ENCODE data around the gene ITGB7.

ITGB7 gene

GRCh38 chr12:53217051-53217930 lies 10.2 kb upstream of the ITGB7 start:
- peak overlapping the region; percentile 99 to 100 for H3K27ac ChIP-seq (ENCODE audit: low read depth in 2 of 2, low read length in 2 of 2)
- peaks cover 8 to 22% of the 10 kb centered on the region in 2 donors for H3K36me3 ChIP-seq (ENCODE audit: control insufficient read depth in 2 of 2, insufficient read depth in 2 of 2, low read length in 2 of 2)
- peak overlapping the region; percentile 41 to 48 for H3K9ac ChIP-seq (ENCODE audit: low read depth in 1 of 2, low read length in 2 of 2)
- H3K4me1 ChIP-seq (ENCODE audit: control insufficient read depth in 2 of 2, insufficient read depth in 2 of 2, low read length in 2 of 2) = peaks cover 40 to 42% of the 10 kb centered on the region in 2 donors
- H3K27me3 ChIP-seq (ENCODE audit: control insufficient read depth in 2 of 2, insufficient read depth in 2 of 2, low read length in 2 of 2) = no peaks in the 10 kb centered on the region
- H3K9me3 ChIP-seq (ENCODE audit: control insufficient read depth in 2 of 2, low read length in 2 of 2) = no peaks in the 10 kb centered on the region
- H3K4me3 ChIP-seq (ENCODE audit: low read length in 2 of 2) = peak overlapping the region; percentile 25 to 54

- no peak overlapping the region for H3K9ac ChIP-seq (ENCODE audit: low read depth in 1 of 2, low read length in 2 of 2)
- H3K4me3 ChIP-seq (ENCODE audit: low read length in 2 of 2) = no peak overlapping the region
- H3K27ac ChIP-seq (ENCODE audit: low read depth in 2 of 2, low read length in 2 of 2) = no peak overlapping the region
- H3K27me3 ChIP-seq (ENCODE audit: control insufficient read depth in 2 of 2, insufficient read depth in 2 of 2, low read length in 2 of 2) = no peaks in the 10 kb centered on the region
- peaks cover 32 to 36% of the 10 kb centered on the region in 2 donors for H3K4me1 ChIP-seq (ENCODE audit: control insufficient read depth in 2 of 2, insufficient read depth in 2 of 2, low read length in 2 of 2)
- H3K9me3 ChIP-seq (ENCODE audit: control insufficient read depth in 2 of 2, low read length in 2 of 2) = no peaks in the 10 kb centered on the region
- peaks cover 16 to 35% of the 10 kb centered on the region in 2 donors for H3K36me3 ChIP-seq (ENCODE audit: control insufficient read depth in 2 of 2, insufficient read depth in 2 of 2, low read length in 2 of 2)
Measured at GRCh38 chr12:53215497-53215896, 8.4 kb upstream of the ITGB7 start.

- Histone ChIP-seq H3K9me3 (ENCODE audit: control insufficient read depth in 2 of 2, low read length in 2 of 2) (no peaks in the 10 kb centered on the region), H3K9ac (ENCODE audit: low read depth in 1 of 2, low read length in 2 of 2) (no peak overlapping the region), H3K4me3 (ENCODE audit: low read length in 2 of 2) (no peak overlapping the region), H3K36me3 (ENCODE audit: control insufficient read depth in 2 of 2, insufficient read depth in 2 of 2, low read length in 2 of 2) (peaks cover 16 to 35% of the 10 kb centered on the region in 2 donors), H3K27ac (ENCODE audit: low read depth in 2 of 2, low read length in 2 of 2) (no peak overlapping the region), H3K27me3 (ENCODE audit: control insufficient read depth in 2 of 2, insufficient read depth in 2 of 2, low read length in 2 of 2) (no peaks in the 10 kb centered on the region), H3K4me1 (ENCODE audit: control insufficient read depth in 2 of 2, insufficient read depth in 2 of 2, low read length in 2 of 2) (peaks cover 32 to 34% of the 10 kb centered on the region in 2 donors)
Measured at GRCh38 chr12:53214687-53215455, 7.8 kb upstream of the ITGB7 start.

- Histone ChIP-seq H3K4me3 (ENCODE audit: low read length in 2 of 2) (no peak overlapping the region), H3K36me3 (ENCODE audit: control insufficient read depth in 2 of 2, insufficient read depth in 2 of 2, low read length in 2 of 2) (peaks cover 16 to 35% of the 10 kb centered on the region in 2 donors), H3K9ac (ENCODE audit: low read depth in 1 of 2, low read length in 2 of 2) (no peak overlapping the region), H3K4me1 (ENCODE audit: control insufficient read depth in 2 of 2, insufficient read depth in 2 of 2, low read length in 2 of 2) (peaks cover 29 to 30% of the 10 kb centered on the region in 2 donors), H3K27me3 (ENCODE audit: control insufficient read depth in 2 of 2, insufficient read depth in 2 of 2, low read length in 2 of 2) (no peaks in the 10 kb centered on the region), H3K9me3 (ENCODE audit: control insufficient read depth in 2 of 2, low read length in 2 of 2) (no peaks in the 10 kb centered on the region), H3K27ac (ENCODE audit: low read depth in 2 of 2, low read length in 2 of 2) (no peak overlapping the region)
Measured at GRCh38 chr12:53214221-53214620, 7.2 kb upstream of the ITGB7 start.

- H3K9ac ChIP-seq (ENCODE audit: low read depth in 1 of 2, low read length in 2 of 2) = no peak overlapping the region
- peaks cover 16 to 35% of the 10 kb centered on the region in 2 donors for H3K36me3 ChIP-seq (ENCODE audit: control insufficient read depth in 2 of 2, insufficient read depth in 2 of 2, low read length in 2 of 2)
- no peaks in the 10 kb centered on the region for H3K9me3 ChIP-seq (ENCODE audit: control insufficient read depth in 2 of 2, low read length in 2 of 2)
- peaks cover 26 to 34% of the 10 kb centered on the region in 2 donors for H3K4me1 ChIP-seq (ENCODE audit: control insufficient read depth in 2 of 2, insufficient read depth in 2 of 2, low read length in 2 of 2)
- no peak overlapping the region for H3K27ac ChIP-seq (ENCODE audit: low read depth in 2 of 2, low read length in 2 of 2)
- H3K27me3 ChIP-seq (ENCODE audit: control insufficient read depth in 2 of 2, insufficient read depth in 2 of 2, low read length in 2 of 2) = no peaks in the 10 kb centered on the region
- no peak overlapping the region for H3K4me3 ChIP-seq (ENCODE audit: low read length in 2 of 2)
Measured at GRCh38 chr12:53213348-53213747, 6.3 kb upstream of the ITGB7 start.

- Histone ChIP-seq H3K36me3 (ENCODE audit: control insufficient read depth in 2 of 2, insufficient read depth in 2 of 2, low read length in 2 of 2) (peaks cover 16 to 35% of the 10 kb centered on the region in 2 donors), H3K27me3 (ENCODE audit: control insufficient read depth in 2 of 2, insufficient read depth in 2 of 2, low read length in 2 of 2) (no peaks in the 10 kb centered on the region), H3K27ac (ENCODE audit: low read depth in 2 of 2, low read length in 2 of 2) (no peak overlapping the region), H3K9me3 (ENCODE audit: control insufficient read depth in 2 of 2, low read length in 2 of 2) (no peaks in the 10 kb centered on the region), H3K4me1 (ENCODE audit: control insufficient read depth in 2 of 2, insufficient read depth in 2 of 2, low read length in 2 of 2) (peaks cover 22 to 30% of the 10 kb centered on the region in 2 donors), H3K4me3 (ENCODE audit: low read length in 2 of 2) (no peak overlapping the region), H3K9ac (ENCODE audit: low read depth in 1 of 2, low read length in 2 of 2) (no peak overlapping the region)
Measured at GRCh38 chr12:53212931-53213330, 5.9 kb upstream of the ITGB7 start.

GRCh38 chr12:53211476-53212381 lies 4.7 kb upstream of the ITGB7 start:
- Histone ChIP-seq H3K4me1 (ENCODE audit: control insufficient read depth in 2 of 2, insufficient read depth in 2 of 2, low read length in 2 of 2) (peaks cover 13 to 23% of the 10 kb centered on the region in 2 donors), H3K9ac (ENCODE audit: low read depth in 1 of 2, low read length in 2 of 2) (no peak overlapping the region), H3K27me3 (ENCODE audit: control insufficient read depth in 2 of 2, insufficient read depth in 2 of 2, low read length in 2 of 2) (no peaks in the 10 kb centered on the region), H3K27ac (ENCODE audit: low read depth in 2 of 2, low read length in 2 of 2) (no peak overlapping the region), H3K4me3 (ENCODE audit: low read length in 2 of 2) (no peak overlapping the region), H3K36me3 (ENCODE audit: control insufficient read depth in 2 of 2, insufficient read depth in 2 of 2, low read length in 2 of 2) (peaks cover 16 to 35% of the 10 kb centered on the region in 2 donors), H3K9me3 (ENCODE audit: control insufficient read depth in 2 of 2, low read length in 2 of 2) (no peaks in the 10 kb centered on the region)

- no peaks in the 10 kb centered on the region for H3K27me3 ChIP-seq (ENCODE audit: control insufficient read depth in 2 of 2, insufficient read depth in 2 of 2, low read length in 2 of 2)
- H3K27ac ChIP-seq (ENCODE audit: low read depth in 2 of 2, low read length in 2 of 2) = no peak overlapping the region
- no peaks in the 10 kb centered on the region for H3K9me3 ChIP-seq (ENCODE audit: control insufficient read depth in 2 of 2, low read length in 2 of 2)
- H3K4me3 ChIP-seq (ENCODE audit: low read length in 2 of 2) = no peak overlapping the region
- H3K36me3 ChIP-seq (ENCODE audit: control insufficient read depth in 2 of 2, insufficient read depth in 2 of 2, low read length in 2 of 2) = peaks cover 16 to 35% of the 10 kb centered on the region in 2 donors
- H3K9ac ChIP-seq (ENCODE audit: low read depth in 1 of 2, low read length in 2 of 2) = no peak overlapping the region
- peaks cover 9 to 21% of the 10 kb centered on the region in 2 donors for H3K4me1 ChIP-seq (ENCODE audit: control insufficient read depth in 2 of 2, insufficient read depth in 2 of 2, low read length in 2 of 2)
Measured at GRCh38 chr12:53210843-53211242, 3.8 kb upstream of the ITGB7 start.

GRCh38 chr12:53208877-53209463 lies 1.9 kb upstream of the ITGB7 start:
- peak overlapping the region; percentile 44 to 60 for H3K4me3 ChIP-seq (ENCODE audit: low read length in 2 of 2)
- H3K9me3 ChIP-seq (ENCODE audit: control insufficient read depth in 2 of 2, low read length in 2 of 2) = no peaks in the 10 kb centered on the region
- H3K27ac ChIP-seq (ENCODE audit: low read depth in 2 of 2, low read length in 2 of 2) = peak overlapping the region; percentile 18 to 74
- H3K36me3 ChIP-seq (ENCODE audit: control insufficient read depth in 2 of 2, insufficient read depth in 2 of 2, low read length in 2 of 2) = peaks cover 14 to 22% of the 10 kb centered on the region in 2 donors
- peaks cover 9 to 21% of the 10 kb centered on the region in 2 donors for H3K4me1 ChIP-seq (ENCODE audit: control insufficient read depth in 2 of 2, insufficient read depth in 2 of 2, low read length in 2 of 2)
- H3K9ac ChIP-seq (ENCODE audit: low read depth in 1 of 2, low read length in 2 of 2) = peak overlapping the region in 1 of 2 donors; percentile 14
- H3K27me3 ChIP-seq (ENCODE audit: control insufficient read depth in 2 of 2, insufficient read depth in 2 of 2, low read length in 2 of 2) = no peaks in the 10 kb centered on the region
